ENCODE results near the gene ZDHHC14.

DNA sequence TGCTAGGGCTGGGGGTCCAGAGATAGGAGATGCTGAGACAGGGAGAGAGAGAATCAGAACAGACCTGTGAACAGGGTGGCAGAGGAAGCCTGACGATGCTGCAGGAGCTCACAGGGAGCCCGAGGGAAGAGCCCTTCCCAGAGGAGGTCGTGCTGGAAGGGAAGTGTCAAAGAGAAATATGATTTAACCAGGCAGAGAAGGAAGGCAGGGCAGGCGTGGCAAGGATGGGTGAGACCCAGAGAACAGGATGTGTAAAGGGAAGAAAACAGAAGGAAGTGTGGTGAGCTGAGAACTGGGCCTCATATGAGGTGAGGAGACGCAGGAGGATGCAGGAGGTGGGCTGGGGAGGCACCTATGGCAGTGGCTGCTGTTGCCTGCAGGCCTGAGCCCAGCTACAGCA is 105.6 kb downstream of the ZDHHC14 start:
- TF ChIP-seq, protein P1, sequence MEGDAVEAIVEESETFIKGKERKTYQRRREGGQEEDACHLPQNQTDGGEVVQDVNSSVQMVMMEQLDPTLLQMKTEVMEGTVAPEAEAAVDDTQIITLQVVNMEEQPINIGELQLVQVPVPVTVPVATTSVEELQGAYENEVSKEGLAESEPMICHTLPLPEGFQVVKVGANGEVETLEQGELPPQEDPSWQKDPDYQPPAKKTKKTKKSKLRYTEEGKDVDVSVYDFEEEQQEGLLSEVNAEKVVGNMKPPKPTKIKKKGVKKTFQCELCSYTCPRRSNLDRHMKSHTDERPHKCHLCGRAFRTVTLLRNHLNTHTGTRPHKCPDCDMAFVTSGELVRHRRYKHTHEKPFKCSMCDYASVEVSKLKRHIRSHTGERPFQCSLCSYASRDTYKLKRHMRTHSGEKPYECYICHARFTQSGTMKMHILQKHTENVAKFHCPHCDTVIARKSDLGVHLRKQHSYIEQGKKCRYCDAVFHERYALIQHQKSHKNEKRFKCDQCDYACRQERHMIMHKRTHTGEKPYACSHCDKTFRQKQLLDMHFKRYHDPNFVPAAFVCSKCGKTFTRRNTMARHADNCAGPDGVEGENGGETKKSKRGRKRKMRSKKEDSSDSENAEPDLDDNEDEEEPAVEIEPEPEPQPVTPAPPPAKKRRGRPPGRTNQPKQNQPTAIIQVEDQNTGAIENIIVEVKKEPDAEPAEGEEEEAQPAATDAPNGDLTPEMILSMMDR (IDR thresholded peaks at IDR 0.05), result no peak
- TF ChIP-seq POLR2A (IDR thresholded peaks at IDR 0.05), result no peak
